ENCODE data around the gene E2F2.
A peak's percentile ranks its signal among the peaks of the same experiment; 100 is the strongest.
"Not testable (repeated sequence)": the region's sequence is repeated elsewhere in the genome, so short reads cannot be mapped to it uniquely, and the experiment has no call there.

The E2F2 gene

DNA sequence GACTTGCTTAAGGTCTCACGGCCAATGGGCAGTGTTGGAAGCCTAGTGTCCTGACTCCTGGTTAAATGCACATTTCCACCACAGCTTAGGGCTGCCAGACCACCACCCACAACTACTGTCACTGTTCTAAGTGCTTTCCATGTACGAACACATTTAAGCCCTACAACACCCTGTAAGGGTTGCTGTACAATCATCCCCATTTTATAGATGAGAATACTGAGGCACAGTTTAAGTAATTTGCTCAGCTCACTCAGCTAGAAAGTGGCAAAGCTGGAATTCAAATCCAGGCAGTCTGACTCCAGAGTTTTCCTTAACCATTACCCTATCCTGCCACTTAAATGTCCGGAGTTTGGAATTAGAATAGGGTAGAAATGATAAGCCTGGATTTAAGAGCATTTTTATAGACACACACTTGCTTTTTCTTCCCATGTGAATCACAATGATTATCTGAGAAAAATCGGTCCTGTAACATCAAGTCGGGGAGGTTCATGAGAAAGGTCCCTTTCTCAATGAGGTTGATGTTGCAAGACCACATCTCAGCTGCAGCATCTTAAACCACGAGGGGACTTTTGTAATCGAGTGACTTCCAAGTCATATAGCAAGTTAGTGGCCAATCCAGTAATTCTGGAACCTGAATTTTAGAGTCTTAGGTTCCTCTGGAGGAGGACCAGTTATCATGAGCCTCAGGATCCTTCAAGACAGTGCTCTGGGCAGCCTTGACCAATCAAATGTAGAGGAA is 8.6 kb downstream of the E2F2 start:
- DNase-seq, result peak in 1 of 2 donors; percentile 52

GRCh38 chr1:23521588-23521987 is 9.4 kb downstream of the E2F2 start:
- DNase-seq, result no peak

DNA sequence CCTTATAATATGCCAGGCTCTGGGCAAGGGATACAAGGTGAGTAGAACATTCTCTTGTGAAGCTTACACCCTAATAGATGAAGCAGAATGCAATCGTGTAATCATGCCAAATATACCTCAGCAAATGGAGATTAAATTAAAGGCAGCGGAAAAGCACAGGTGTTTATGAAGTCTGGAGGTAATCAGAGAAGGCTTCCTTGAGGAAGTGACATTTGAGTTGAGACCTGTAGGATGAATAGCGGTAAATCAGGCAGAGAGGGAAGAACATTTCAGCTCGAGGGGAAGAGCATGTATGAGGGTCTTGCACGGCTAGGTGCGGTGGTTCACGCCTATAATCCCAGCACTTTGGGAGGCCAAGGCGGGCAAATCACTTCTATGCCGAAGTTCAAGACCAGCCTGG is 13.5 kb downstream of the E2F2 start:
- no peak for DNase-seq

GRCh38 chr1:23515905-23516304 is 15.1 kb downstream of the E2F2 start:
- no peak for DNase-seq

GRCh38 chr1:23514111-23514679 is 16.8 kb downstream of the E2F2 start:
- DNase-seq, result no peak

DNA sequence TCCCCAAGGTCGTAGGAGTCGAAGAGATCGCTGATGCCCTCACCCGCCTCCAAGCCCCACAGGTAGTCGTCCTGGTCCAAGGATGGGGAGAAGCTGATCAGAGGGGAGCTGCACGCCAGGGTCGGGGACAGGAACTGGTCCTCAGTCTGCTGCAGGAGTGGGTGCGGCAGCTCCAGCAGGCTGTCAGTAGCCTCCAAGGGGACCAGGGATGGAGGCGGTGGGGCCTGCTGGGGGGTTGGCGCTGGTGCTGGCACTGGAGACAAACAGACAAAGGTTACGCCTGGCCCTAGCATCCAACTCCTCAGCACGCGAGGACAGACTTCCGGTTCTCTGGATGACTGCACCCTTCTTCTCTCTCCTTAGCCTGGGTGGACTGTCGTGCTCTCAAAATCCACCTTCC is 21.1 kb downstream of the E2F2 start:
- DNase-seq, result no peak

DNA sequence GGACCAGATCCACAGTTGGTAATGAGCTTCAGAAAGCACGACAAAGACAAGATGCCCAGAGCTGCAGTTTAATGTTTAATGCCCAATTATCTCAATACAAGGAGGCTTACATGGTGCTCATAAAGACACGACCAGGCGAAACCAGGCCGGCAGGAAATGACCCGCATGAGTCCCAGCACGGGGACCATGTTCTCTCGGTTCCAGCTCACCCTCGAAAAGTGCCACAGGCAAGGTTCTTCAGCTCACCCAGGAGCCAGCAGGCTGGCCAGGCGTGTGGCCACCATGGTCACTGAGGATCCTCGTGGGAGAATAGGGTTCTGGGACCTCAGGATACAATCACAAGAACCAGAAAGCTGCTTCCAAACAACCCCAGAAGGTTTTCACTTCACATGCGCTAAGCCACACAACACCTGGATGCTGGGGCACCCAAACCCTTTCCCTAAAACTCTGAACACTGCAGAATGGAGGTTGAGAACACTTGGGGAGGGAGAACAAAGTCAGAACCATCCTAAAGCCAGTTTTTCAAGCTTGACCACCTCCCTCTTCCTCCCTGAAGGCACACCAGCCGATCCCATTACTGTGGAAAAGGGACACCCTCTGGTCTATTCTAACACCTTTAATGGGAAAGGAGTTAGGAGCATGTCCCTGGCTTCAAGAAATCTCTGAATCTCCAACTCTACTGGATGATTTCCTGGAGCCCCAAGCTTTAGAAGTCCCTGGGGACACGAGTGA is 24.5 kb downstream of the E2F2 start:
- no peak for DNase-seq

- no peak for DNase-seq
These were observed 25.2 kb downstream of the E2F2 start for GRCh38 chr1:23505851-23506250.

DNA sequence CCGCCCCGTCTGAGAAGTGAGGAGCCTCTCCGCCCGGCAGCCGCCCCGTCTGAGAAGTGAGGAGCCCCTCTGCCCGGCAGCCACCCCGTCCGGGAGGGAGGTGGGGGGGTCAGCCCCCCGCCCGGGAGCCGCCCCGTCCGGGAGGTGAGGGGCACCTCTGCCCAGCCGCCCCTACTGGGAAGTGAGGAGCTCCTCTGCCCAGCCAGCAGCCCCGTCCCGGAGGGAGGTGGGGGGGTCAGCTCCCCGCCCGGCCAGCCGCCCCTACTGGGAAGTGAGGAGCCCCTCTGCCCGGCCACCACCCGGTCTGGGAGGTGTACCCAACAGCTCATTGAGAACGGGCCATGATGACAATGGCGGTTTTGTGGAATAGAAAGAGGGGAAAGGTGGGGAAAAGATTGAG is 26.9 kb downstream of the E2F2 start:
- not testable (repeated sequence) for DNase-seq

- DNase-seq, result no peak
These were observed 28.1 kb downstream of the E2F2 start for GRCh38 chr1:23502951-23503350.

DNA sequence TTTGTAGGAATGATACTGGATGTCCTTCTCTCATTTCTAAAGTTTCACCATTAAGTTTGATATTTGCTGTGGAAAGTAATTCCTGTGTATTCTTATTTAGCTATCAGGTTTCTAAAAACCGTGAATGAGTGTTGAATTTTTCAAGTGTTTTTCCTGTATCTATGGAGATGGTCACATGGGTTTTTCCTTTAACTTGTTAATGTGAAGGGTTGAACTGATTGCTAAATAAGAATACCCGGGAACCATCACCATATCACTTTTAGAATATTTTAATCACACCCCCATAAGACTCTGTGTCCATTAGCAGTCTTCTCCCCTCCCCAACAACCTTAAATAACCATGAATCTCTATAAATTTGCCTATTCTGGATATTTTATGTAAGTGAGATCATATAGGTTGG is 30.6 kb downstream of the E2F2 start:
- no peak for DNase-seq

- no peak for DNase-seq
These were observed 33.1 kb downstream of the E2F2 start for GRCh38 chr1:23497777-23498439.

GRCh38 chr1:23496490-23497181 is 34.4 kb downstream of the E2F2 start:
- no peak for DNase-seq

GRCh38 chr1:23494836-23495235 is 36.2 kb downstream of the E2F2 start:
- not testable (repeated sequence) for DNase-seq

DNA sequence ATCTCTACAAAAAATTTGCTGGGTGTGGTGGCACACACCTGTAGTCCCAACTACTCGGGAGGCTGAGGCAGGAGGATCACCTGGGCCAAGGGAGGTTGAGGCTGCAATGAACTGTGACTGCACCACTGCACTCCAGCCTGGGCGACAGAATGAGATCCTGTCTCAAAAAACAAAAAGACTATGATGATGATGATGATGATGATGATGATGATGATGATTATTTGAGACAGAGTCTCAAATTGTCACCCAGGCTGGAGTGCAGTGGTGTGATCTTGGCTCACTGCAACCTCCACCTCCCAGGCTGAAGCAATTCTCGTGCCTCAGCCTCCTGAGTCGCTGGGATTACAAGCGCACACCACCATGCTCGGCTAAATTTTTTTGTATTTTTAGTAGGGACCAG is 38.3 kb downstream of the E2F2 start:
- DNase-seq, result not testable (repeated sequence)

DNA sequence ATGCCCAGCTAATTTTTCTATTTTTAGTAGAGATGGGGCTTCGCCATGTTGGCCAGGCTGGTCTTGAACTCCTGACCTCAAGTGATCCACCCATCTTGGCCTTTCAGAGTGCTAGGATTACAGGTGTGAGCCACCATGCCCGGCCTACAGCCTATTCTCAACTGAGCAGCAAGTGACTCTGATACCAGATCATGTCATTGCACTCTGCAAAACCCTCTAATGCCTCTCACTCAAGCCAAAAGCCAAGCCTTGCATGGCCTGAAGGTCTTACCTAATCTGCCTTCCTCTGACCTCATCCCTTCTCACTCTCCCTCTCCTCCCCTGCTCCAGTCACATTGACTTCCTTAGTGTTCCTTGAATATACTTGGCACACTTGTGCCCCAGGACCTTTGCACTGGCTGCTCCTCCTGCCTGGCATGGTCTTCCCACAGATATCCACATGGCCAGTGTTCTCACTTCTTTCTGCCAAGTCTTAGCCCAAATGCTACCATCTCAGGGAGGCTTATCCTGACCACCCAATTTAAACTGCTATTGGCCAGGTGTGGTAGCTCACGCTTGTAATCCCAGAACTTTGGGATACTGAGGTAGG is 38.8 kb downstream of the E2F2 start:
- no peak for DNase-seq

- no peak for DNase-seq
These were observed 41.2 kb downstream of the E2F2 start for GRCh38 chr1:23489842-23490241.

DNA sequence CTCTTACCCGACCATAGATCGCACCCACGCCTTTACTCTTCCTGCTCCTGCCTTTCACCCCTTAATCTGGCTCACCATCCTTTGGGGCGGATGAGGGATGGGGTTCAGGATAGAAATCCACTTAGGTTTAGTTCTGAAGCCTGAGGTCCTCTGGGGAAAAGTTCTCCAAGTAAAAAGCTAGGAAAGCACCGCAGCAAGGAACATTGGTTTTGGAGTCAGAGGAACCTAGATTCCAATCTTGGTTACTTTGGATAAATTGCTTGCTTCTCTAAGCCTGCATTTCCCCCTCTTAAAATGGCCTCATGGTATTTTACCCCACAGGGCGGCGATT is 46.1 kb downstream of the E2F2 start:
- DNase-seq, result no peak

- peak; percentile 92 to 94 for DNase-seq
These were observed 46.6 kb downstream of the E2F2 start for GRCh38 chr1:23484253-23485001.

- DNase-seq, result peak in 1 of 2 donors; percentile 8
These were observed 47.4 kb downstream of the E2F2 start, which contains the start of gene ASAP3 for GRCh38 chr1:23483321-23484252. Gene ASAP3, minus strand, starts transcription at chr1:23484179. Its CDS starts 46 bp downstream, at chr1:23484133.

DNA sequence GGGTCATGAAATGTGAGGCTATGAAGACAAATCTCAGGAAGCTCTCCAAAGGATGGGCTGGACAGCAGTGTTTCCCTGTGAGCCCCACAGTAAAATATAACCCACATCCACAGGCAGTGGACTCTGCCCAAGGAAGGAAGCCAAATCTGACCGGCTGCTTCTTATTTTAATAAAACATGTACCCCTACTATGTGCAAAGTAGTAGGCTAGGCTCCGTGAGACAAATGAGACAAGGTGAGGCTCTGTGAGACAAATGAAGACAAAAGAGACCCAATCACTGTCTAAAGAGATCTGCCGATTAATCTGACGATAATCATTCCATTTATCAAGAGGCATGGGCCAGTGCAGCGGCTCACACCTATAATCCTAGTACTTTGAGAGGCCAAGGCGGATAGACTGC is 49.1 kb downstream of the E2F2 start:
- DNase-seq, result no peak

Data from CD4-positive, alpha-beta T cell treated with Interleukin-4 for 1 hour (primary cell).